Pulmonary artery endothelial cell (primary cell): Measurements from ENCODE around the gene DAZAP1. TPM values are rescaled to one million over a fixed set of nuclear protein-coding genes. Genes with fewer than 3 reads are reported as not detected.

Source experiments
- DNase-seq: peaks from one replicate; pipeline ENCODE4 v3.0.0-alpha.2; 2011; ENCODE audit warnings: low read depth, low spot score
- total RNA-seq: library from RNA; depleted of rRNA; stranded (reverse); fragments of >200 nt; gene quantifications from 2 replicates; pipeline ENCODE4 v1.2.3, GENCODE V29; 2014

The DAZAP1 gene
- total RNA-seq, 1 donor from 2014 or later, result 94.8 TPM

DNA sequence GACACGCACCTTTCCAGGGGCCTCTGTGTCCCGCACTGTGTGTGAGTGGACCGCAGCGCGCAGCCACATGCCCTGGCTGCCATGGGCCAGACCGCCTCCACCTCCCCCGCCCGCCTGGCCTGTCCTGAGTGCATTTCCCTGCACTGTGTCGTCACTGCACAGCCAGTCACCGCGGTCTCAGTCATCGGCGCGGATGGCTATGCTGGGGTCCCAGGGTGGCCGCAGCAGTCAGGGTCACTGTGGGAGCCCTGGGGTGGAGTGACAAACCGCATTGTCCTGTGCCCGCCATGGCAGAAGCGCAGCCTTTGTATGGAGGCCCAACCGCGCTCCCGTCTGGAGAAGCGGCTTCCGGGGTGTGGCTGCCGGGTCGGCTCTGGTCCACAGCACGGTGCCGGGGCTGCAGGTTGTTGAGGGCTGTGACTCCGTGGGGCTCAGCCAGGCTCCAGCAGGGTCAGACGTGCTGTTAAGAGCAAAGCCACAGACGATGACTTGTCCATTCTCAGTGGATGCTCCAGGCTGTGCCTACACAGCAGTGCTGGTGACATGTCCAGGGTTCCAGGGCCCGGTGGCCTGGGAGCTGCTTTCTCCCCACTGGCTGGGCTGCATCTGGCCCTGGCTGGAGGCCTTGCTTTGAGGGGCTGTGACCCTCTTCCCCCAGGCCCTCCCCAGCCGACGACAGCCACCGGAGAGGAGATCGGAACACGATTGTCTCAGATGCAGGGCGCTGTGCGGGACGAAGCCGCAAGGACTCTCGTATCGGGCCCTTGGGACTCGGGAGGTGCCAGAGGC, 30.0 kb upstream of the DAZAP1 start:
- no peak for DNase-seq

DNA sequence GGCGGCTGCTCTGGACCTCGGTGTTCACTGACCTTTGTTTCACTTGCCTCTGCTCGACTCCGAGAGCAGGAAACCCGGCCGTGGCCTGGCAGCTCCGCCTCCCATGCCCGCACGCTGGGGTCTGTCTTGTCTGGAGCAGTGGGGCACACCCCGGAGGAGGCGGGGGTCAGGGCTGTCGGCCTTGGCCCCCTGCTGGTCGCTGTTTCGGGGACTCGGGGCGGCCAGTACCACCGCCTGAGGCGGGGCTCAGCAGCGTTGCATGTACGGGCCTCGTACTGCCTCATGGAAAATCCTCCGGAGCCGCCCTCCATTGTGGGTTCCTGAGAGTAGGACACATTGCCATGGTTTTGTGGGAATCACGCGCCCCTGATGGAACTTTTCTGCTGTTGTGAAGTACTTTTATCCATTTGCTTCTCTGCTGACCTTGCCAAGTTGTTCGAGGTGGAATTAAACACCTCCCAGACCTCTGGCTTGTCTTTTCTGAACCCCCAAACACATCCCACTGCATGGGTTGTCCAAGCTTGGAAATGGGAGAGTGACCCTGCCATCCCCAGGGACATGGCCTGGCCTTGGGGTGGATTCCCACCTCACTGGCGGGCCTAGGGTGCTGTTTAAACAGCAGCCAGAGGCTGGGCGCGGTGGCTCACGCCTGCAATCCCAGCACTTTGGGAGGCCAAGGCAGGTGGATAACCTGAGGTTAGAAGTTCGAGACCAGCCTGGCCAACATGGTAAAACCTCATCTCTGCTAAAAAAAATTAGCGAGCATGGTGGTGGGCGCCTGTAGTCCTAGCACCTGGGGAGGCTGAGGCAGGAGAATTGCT, 29.2 kb upstream of the DAZAP1 start:
- DNase-seq, result no peak

DNA sequence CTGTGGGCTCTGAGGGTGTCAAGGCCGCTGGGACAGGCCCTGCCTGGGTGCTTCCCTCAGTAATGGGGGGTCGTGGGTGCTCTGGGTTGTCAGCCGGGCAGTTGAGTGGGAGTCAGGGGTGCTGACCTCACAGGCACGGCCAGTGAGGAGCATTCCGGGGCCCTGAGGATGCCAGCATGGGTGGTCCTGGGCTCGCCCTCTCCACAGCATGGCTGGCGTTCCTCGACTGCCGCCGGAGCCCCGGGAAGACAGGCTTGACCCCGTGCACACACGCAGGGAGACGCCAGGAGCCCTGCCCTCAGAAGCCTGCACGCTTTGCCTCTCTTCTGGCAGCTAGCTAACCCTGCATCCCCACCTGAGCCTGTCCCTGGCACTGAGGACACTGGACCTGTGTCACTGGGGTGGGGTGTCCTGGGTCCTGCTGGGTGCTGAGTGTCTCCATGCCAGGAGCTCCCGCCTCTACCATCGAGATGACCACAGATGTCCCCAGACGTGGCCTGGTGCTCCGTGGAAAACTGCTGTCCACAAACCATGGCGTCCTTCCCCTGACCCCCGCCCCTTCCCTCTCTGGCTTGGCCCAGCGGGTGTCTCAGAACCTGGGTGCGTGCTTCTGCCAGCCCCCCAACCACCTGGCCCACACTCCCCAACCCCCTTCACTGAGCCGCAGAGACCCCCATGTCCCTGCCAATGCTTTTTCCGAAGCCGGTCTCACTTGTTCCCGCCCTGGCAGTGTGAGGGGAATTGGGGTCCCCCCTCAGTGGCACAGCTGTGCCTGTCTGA, 28.1 kb upstream of the DAZAP1 start:
- no peak for DNase-seq

DNA sequence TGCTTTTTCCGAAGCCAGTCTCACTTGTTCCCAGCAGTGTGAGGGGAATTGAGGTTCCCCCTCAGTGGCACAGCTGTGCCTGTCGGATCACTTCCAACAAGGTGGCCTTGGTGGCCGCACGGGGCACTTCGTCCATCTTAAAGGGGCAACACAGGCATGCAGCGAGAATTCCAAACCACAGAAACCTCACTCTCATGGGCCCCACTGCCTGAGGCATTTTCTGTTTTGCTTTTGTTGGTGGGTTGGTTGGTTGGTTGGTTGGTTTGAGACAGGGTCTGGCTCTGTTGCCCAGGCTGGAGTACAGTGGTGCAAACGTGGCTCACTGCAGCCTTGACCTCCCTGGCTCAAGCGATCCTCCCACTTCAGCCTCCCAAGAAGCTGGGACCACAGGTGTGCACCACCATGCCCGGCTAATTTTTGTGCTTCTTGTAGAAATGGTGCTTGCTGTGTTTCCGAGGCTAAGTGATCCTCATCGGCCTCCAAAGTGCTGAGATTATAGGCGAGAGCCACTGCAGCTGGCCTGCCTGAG, 27.4 kb upstream of the DAZAP1 start:
- DNase-seq, result no peak

DNA sequence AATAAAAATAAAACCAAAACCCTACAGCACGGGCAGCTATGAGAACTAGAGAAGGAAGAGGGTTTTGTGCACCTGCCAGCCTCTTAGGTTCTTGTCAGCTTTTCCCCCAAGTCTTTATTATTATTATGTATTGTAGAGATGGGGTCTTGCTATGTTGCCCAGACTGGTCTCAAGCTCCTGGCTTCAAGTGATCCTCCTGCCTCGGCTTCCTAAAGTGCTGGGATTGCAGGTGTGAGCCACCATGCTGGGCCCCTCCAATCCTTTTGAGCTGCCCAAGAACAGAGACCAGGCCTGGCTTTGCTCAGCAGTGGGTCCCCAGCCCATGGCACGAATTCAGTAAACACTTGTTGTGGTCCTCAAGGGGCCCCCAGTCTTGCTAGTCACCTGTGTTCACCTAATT, 25.1 kb upstream of the DAZAP1 start:
- DNase-seq, result no peak

DNA sequence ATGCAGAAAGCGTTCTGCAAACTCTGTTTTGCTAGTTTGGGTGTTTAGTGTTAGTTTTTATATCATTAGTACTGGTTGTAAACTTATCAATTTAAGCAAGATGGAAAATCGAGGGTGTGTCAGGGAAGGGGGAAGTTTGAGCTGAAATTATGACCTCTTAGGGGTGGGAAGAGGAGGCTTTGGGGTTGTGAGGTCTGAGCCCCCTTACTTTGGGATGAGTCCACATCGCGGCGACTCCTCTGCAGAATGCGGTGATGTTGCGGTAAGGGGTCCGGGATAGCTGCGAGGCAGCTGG, 24.4 kb upstream of the DAZAP1 start:
- no peak for DNase-seq

DNA sequence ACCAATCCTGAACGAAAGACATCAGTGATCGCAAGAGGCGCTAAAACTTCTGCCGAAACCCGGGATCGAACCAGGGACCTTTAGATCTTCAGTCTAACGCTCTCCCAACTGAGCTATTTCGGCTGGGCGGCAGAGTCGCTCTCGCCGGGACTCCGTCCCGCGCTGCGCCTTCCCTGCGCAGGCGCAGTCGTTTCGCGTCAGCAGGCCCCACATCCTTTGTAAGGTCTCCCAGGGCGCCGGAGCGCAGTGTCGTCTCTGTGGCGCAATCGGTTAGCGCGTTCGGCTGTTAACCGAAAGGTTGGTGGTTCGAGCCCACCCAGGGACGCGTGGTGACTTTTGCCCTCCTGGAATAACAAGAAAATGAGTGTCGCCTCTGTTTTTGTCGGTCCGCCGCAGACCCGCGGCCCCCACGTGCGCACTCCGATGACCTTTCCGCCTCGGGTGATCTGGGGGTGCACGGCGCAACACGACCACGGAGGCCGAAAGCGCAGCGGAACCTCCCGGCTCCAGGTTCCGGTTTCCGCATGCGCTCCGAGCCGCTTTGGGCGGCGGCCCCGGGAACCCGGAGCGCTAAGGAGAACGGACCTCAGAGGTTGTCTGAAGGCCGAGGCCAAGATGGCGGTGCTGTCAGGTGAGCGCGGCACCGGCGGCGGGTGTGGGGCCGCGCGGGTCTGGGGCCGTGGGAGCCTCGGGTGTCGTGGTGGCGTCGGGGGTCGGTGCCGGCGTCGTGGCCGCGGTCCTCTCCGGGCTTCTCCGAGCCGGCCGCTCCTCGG, 23.9 kb upstream of the DAZAP1 start, which contains the start of gene NDUFS7:
NDUFS7 (plus strand) TSS at position 596 of the 773 bp plus-strand sequence; CDS start at position 616, 20 bp downstream.
- peak; percentile 69 for DNase-seq

DNA sequence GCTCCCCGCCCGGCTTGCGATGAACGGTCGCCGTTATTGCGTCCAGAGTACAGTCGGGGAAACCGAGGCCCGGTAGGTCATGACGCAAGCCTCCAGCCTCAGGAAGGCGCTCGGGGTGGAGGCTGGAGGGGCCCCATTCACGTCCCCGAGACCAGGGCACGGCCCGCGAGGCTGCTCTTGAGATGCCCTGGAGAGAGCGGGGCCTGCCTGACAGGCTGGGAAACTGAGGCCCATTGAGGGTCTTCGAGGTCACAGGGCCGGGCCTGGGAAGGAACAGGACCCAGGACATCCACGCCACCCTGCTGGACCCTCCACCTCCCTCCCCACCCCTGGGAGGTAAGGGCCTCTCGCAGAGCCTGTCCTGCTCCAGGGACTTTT, 23.3 kb upstream of the DAZAP1 start:
- no peak for DNase-seq

DNA sequence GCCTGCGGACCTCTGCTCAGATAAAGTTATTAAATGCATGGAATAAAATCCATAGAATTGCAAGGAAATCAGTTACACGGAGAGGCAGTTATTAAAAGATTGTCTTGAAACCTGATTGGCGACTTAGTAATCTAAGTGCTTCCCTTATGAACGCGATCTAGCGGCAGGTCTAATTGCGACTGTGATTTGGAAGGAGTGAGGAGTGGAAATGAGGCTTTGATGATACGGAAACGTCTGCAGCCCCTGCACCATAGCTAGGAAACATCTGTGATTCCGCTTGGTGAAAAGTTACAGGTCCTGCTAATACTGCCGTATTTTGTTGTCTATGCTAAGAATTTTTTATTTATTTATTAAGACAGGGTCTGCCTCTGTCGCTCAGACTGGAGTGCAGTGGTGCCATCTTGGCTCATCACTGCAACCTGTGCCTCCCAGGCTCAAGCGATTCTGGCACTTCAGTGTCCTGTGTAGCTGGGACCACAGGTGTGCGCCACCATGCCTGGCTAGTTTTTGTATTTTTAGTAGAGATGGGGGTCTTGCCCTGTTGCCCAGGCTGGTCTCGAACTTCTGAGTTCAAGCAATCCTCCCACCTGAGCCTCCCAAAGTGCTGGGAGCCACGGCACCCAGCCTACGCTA, 22.8 kb upstream of the DAZAP1 start:
- DNase-seq, result no peak

DNA sequence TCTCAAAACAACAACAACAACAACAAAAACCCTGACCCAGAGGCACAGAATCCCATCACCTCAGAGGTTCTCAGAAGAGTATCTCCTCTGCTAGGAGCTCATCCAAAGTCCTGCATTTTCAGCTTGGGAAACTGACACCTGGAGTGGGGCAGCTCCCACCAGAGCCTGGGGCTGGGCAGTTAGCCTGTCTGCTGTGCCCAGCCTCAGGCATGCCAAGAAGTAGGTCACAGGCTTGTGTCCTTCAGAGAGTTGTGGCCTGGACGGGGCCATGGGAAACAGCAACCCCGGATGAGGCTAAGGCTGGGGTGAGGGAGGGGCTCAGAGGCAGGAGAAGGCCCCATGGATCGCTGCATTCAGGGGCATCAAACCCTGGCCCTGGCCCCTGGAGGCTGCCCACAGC, 21.6 kb upstream of the DAZAP1 start:
- no peak for DNase-seq

DNA sequence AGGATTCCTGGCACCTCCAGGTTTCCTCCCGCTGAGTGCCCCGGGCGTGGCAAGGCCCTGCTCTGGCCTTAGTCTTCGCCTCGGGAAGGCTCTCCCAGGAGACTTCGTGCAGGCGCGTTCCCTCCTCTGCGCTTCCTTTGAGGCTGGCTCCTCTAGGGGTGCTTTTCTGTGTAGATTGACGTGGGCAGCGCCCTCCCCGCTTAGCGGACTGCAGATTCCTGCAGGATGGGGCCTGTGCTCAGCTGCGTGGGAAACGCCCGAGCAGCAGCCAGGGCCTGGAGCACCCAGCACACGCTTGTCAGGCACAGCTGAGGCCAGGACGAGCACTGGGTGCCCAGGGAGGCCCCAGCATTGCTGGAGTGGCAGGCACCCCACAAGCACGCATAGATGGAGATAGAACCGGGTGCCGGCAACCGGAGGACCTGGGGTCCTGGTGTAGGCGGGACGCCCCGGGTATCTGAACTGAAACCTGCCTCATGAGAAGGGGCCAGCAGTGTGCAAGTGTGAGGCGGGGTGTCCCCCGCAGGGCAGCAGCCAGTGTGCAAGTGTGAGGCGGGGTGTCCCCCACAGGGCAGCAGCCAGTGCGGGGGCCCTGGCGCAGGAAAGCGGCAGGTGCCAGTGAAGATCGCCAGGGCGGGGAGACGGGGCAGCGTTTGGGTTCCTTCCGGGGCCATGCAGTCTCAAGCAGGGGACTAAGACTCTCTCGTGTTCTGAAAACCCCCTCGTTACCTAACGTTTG, 20.3 kb upstream of the DAZAP1 start:
- DNase-seq, result no peak

DNA sequence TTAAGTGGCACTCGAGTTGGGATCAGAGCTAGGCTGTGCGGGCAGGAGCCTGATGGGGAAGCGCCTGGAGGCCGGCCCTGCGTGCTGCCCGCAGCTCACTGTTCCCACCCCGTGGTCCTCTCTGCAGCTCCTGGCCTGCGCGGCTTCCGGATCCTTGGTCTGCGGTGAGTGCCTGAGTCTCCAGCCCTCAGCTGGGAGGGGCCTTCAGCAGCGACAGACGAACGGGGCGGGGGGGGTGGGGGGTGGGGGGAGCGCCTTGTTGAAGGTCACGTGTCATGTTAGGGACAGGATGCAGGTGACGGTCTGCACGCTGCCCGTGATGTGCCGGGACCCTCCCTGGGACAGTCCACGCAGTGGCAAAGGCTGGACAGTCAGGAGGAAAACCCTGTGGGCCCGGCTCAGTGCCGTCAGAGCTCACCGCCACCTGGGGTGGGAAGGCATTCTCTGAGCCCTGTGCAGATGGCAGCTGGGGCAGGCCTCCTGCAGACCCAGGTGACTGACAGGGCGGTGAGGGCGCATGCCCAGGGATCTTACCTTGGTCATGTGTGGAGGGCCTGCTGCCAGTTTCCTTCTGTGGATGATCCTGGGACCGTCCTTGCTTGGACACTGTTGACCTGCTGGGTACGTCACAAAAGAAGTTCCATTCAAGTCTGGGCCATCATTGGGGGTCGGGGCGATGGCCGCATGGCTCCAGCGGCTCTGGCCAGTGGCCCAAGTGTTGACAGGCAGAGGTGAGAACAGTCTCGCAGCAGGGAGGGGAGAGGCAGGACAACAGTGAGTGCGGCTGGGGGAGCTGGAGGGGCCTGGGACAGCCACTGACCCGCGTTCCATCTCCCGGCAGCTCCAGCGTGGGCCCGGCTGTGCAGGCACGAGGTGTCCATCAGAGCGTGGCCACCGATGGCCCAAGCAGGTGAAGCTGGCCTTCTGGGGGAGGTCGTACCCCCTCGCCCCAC, 19.4 kb upstream of the DAZAP1 start:
- DNase-seq, result no peak

DNA sequence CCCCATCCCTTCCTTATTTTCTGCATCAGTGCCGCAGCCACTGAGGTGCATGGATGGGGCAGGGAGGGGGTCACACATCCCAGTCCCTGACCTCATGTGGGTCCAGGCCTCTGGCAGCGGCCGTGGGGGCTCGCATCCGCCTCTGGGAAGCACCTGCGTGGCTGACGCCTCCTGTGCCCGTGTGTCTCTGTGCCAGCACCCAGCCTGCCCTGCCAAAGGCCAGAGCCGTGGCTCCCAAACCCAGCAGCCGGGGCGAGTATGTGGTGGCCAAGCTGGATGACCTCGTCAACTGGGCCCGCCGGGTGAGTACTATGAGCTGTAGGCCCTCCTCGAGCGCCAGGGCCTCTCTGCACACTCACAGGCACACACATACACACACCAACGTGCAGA, 18.8 kb upstream of the DAZAP1 start:
- DNase-seq, result no peak

DNA sequence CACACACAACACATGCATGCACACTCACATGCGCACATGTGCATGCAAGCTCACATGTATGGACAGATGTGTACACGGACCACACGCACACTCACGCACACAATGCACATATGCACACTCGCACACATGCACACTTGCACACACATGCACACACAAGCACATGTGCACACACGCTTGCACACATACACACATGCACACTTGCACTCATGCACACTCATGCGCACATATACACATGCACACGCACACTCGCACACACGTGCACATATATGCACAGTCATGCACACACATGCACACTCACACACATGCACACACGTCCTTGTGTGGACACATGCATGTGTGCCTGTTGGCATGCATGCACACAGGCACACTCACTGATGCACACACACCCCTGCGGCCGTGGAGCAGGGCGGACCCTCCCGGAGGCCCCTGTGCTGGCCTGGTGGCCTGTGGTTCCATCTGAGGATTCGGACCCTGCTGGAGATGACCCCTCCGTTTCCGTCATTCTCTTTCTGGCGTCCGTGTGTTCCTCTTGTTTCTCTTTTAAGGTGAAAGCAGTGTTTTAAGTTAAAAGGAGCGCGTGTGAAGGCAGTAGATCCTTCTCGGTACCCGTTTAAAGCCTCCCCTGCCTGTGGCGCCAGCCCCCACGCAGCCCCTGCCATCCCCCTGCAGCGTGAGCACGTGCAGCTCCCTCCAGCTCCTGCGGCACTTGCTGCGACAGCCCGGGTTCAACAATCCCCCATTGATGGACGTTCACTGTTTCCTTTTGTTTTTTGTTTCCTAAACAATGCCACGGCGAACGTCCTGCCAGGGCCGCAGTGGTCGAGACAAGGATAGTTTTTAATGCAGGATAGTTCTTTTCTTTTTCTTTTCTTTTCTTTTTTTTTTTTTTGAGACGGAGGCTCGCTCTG, 18.1 kb upstream of the DAZAP1 start:
- DNase-seq, result no peak

DNA sequence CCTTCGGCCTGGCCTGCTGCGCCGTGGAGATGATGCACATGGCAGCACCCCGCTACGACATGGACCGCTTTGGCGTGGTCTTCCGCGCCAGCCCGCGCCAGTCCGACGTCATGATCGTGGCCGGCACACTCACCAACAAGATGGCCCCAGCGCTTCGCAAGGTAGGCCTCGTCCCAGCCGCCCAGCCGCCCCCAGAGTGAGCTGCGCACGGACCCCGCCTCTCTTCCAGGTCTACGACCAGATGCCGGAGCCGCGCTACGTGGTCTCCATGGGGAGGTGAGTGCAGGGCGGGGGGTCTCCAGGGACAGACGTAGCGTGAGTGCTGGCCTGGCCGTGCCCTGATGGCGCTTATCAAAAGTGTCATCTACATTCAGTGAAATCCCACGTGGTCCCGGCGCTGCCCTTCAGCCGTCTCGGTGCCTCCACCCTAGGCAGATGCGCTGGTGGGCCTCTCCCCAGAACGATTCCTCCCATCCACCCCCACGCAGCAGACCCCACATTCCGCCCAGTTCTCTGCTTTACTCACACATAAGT, 16.4 kb upstream of the DAZAP1 start:
- DNase-seq, result no peak

DNA sequence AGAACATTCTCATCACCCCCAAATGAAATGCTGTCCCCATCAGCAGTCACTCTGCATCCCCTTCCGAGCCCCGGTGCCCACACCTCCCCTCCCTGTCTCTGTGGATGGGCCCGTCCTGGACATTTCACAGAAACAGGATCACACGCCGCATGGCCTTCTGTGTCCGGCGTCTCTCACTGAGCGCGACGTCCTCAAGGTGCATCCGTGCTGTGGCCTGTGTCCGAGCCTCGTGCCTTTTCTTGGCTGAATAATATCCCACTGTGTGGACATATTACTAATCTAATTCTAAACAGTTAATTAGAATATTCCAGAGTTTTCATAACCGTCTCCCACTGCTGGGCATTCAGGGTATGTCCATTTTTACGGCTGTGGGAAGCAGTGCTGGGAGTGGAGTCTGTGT, 15.0 kb upstream of the DAZAP1 start:
- no peak for DNase-seq

DNA sequence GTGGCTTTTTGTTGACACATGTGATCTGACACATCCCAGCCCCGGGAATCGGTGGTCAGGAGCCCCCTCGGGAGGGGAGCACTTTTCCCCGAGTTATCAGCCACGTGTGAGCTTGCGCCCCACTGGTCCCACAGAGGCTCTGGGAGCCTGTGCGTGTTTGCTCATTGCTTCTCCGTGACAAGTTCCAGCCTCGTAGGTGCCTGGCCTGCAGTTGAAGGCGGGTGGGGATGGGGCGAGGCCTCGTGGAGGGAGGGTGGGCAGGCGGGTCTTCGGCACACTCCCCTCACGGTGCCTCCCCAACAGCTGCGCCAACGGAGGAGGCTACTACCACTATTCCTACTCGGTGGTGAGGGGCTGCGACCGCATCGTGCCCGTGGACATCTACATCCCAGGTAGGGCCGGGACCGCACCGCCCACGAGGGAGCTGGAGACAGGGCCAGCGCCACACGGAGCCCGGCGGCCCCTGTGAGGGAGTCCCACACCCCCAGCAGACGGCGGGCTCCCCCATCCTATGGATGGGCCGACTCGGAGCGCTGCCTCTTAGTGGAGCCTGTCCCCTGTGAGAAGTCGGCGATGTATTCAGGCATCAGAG, 14.4 kb upstream of the DAZAP1 start:
- DNase-seq, result no peak
